Neural cell (in vitro differentiated cells): ENCODE data around the gene EFR3B. TPM values are rescaled to one million over a fixed set of nuclear protein-coding genes. Genes with fewer than 3 reads are reported as not detected.

ENCODE experiments used
- H2AFZ ChIP-seq: fragments of 200-600, 300-800 bp; sonication (generic), shearing (Covaris generic); 2 replicates; pipeline ENCODE4 v1.6.0; 2014; ENCODE audit warnings: low read depth, mild to moderate bottlenecking, antibody characterized with exemption, low read length, moderate library complexity
- H3F3A ChIP-seq: fragments of 200-600 bp; shearing (Covaris generic); 2 replicates; pipeline ENCODE4 v1.6.1; 2016; ENCODE audit warnings: mild to moderate bottlenecking, moderate library complexity, mixed read lengths, antibody characterized with exemption, low read length; ENCODE audit not compliant: insufficient read depth, poor library complexity, severe bottlenecking
- H3K27ac ChIP-seq: fragments of 200-600, 300-800 bp; sonication (generic), shearing (Covaris generic); 2 replicates; pipeline ENCODE4 v1.5.1; 2014; ENCODE audit warnings: mild to moderate bottlenecking, low read length, moderate library complexity
- H3K27me3 ChIP-seq: fragments of 300-800, 200-600 bp; sonication (generic), shearing (Covaris generic); 2 replicates; pipeline ENCODE4 v1.6.0; 2014; ENCODE audit warnings: mild to moderate bottlenecking, low read depth, low read length, moderate library complexity; ENCODE audit not compliant: insufficient read depth
- H3K36me3 ChIP-seq: fragments of 300-800, 200-600 bp; sonication (generic), shearing (Covaris generic); 2 replicates; pipeline ENCODE4 v1.5.1; 2014; ENCODE audit warnings: mild to moderate bottlenecking, antibody characterized with exemption, low read length, moderate library complexity; ENCODE audit not compliant: insufficient read depth
- H3K4me2 ChIP-seq: fragments of 300-800, 200-600 bp; sonication (generic), shearing (Covaris generic); 2 replicates; pipeline ENCODE4 v1.6.0; 2014; ENCODE audit warnings: mild to moderate bottlenecking, low read length
- H3K4me3 ChIP-seq: fragments of 300-800, 200-600 bp; sonication (generic), shearing (Covaris generic); 2 replicates; pipeline ENCODE4 v1.5.1; 2014; ENCODE audit warnings: mild to moderate bottlenecking, low read length, moderate library complexity
- H3K79me2 ChIP-seq: fragments of 200-600 bp; shearing (Covaris generic); replicated peaks from 2 replicates; pipeline ENCODE4 v1.6.0; 2014; ENCODE audit warnings: mild to moderate bottlenecking, low read length, moderate library complexity; ENCODE audit not compliant: insufficient read depth
- H3K9ac ChIP-seq: fragments of 300-800, 200-600 bp; sonication (generic), shearing (Covaris generic); 2 replicates; pipeline ENCODE4 v1.6.1; 2016; ENCODE audit warnings: mild to moderate bottlenecking, low read length, mixed read lengths
- H3K9me2 ChIP-seq: fragments of 200-600 bp; shearing (Covaris generic); 2 replicates; pipeline ENCODE4 v1.6.1; 2016; ENCODE audit warnings: mild to moderate bottlenecking, low read length, mixed read lengths; ENCODE audit not compliant: insufficient read depth
- H3K9me3 ChIP-seq: fragments of 200-600, 300-800 bp; sonication (generic), shearing (Covaris generic); 2 replicates; pipeline ENCODE4 v1.6.1; 2016; ENCODE audit warnings: mild to moderate bottlenecking, mixed run types, low read length, moderate library complexity, mixed read lengths
- H4K20me1 ChIP-seq: fragments of 200-600 bp; shearing (Covaris generic); 2 replicates; pipeline ENCODE4 v1.6.1; 2016; ENCODE audit warnings: mild to moderate bottlenecking, mixed run types; ENCODE audit not compliant: insufficient read depth
- CTCF ChIP-seq: fragments of 450-650 bp; IDR thresholded peaks from 2 replicates; pipeline ENCODE4 v1.5.1; 2014; ENCODE audit warnings: antibody characterized with exemption, mild to moderate bottlenecking, moderate library complexity; ENCODE audit not compliant: poor library complexity, severe bottlenecking
- EP300 ChIP-seq: fragments of 450-650 bp; conservative IDR thresholded peaks from 2 replicates; pipeline ENCODE4 v1.6.1; 2014; ENCODE audit warnings: antibody characterized with exemption, mild to moderate bottlenecking, moderate library complexity; ENCODE audit not compliant: poor library complexity, severe bottlenecking
- EZH2 ChIP-seq: fragments of 200-600, 300-800 bp; shearing (Covaris generic), sonication (generic); IDR thresholded peaks from 2 replicates; pipeline ENCODE4 v1.6.1; 2014; ENCODE audit warnings: antibody characterized with exemption, low read length, borderline replicate concordance, mild to moderate bottlenecking; ENCODE audit not compliant: insufficient read depth, poor library complexity, severe bottlenecking
- MXI1 ChIP-seq: fragments of 450-650 bp; conservative IDR thresholded peaks from 2 replicates; pipeline ENCODE4 v1.6.1; 2014; ENCODE audit warnings: antibody characterized with exemption, mild to moderate bottlenecking; ENCODE audit not compliant: poor library complexity, severe bottlenecking
- POLR2AphosphoS5 ChIP-seq: IDR thresholded peaks from 2 replicates; pipeline ENCODE4 v1.6.1; 2012
- RAD21 ChIP-seq: fragments of 450-650 bp; conservative IDR thresholded peaks from 2 replicates; pipeline ENCODE4 v1.6.1; 2014; ENCODE audit warnings: antibody characterized with exemption, mild to moderate bottlenecking, moderate library complexity
- REST ChIP-seq: IDR thresholded peaks from 2 replicates; pipeline ENCODE4 v1.6.1; 2012; ENCODE audit warnings: borderline replicate concordance
- SMC3 ChIP-seq: fragments of 450-650 bp; conservative IDR thresholded peaks from 2 replicates; pipeline ENCODE4 v1.6.1; 2014; ENCODE audit warnings: antibody characterized with exemption, mild to moderate bottlenecking, moderate library complexity; ENCODE audit not compliant: poor library complexity
- TAF1 ChIP-seq: IDR thresholded peaks from 2 replicates; pipeline ENCODE4 v1.6.1; 2012; ENCODE audit warnings: low read depth
- polyA plus RNA-seq: library from polyadenylated mRNA; depleted of rRNA; stranded (reverse); fragments of >200 nt; gene quantifications from 2 replicates; pipeline ENCODE4 v1.2.3, GENCODE V29; 2014

The EFR3B gene
- polyA plus RNA-seq, 1 donor from 2014 or later = 29.3 TPM

- Histone ChIP-seq H3F3A (no peaks in the 10 kb centered on the region), H3K36me3 (no peaks in the 10 kb centered on the region), H2AFZ (no peak overlapping the region), H4K20me1 (no peaks in the 10 kb centered on the region), H3K27me3 (no peaks in the 10 kb centered on the region), H3K27ac (no peak overlapping the region), H3K4me2 (no peak overlapping the region), H3K4me3 (no peak overlapping the region), H3K9me3 (no peaks in the 10 kb centered on the region), H3K9ac (no peak overlapping the region), H3K79me2 (no peaks in the 10 kb centered on the region), H3K9me2 (no peaks in the 10 kb centered on the region)
- TF ChIP-seq EZH2 = no peak
- no peak for TF ChIP-seq TAF1
- TF ChIP-seq REST = no peak
- no peak for TF ChIP-seq POLR2AphosphoS5
- no peak for TF ChIP-seq EP300
- no peak for TF ChIP-seq SMC3
- no peak for TF ChIP-seq CTCF
- TF ChIP-seq RAD21 = no peak
- TF ChIP-seq MXI1 = no peak
Measured at GRCh38 chr2:25104736-25105135, 62.9 kb downstream of the EFR3B start.

GRCh38 chr2:25105336-25106085, 63.6 kb downstream of the EFR3B start:
- Histone ChIP-seq H3K79me2 (no peaks in the 10 kb centered on the region), H3K9ac (no peak overlapping the region), H3K9me2 (no peaks in the 10 kb centered on the region), H3K4me2 (no peak overlapping the region), H3K27ac (no peak overlapping the region), H3K27me3 (no peaks in the 10 kb centered on the region), H3F3A (no peaks in the 10 kb centered on the region), H3K36me3 (no peaks in the 10 kb centered on the region), H4K20me1 (no peaks in the 10 kb centered on the region), H3K4me3 (no peak overlapping the region), H2AFZ (no peak overlapping the region), H3K9me3 (no peaks in the 10 kb centered on the region)
- TF ChIP-seq SMC3 (no peak), EP300 (no peak), TAF1 (no peak), MXI1 (no peak), POLR2AphosphoS5 (no peak), EZH2 (no peak), REST (no peak), CTCF (no peak)
